Effector memory CD4-positive, alpha-beta T cell (primary cell): ENCODE data around the gene FBXL16.
"Not testable (repeated sequence)": the region's sequence is repeated elsewhere in the genome, so short reads cannot be mapped to it uniquely, and the experiment has no call there.

ENCODE experiments used
- DNase-seq, 3 donors: peaks; one replicate each; pipeline ENCODE4 v3.0.0-alpha.2; 2020
- H3K27ac ChIP-seq: 2 replicates; pipeline ENCODE4 v1.7.0; 2013; ENCODE audit warnings: mild to moderate bottlenecking, low read length, moderate library complexity; ENCODE audit not compliant: insufficient read depth, poor library complexity, severe bottlenecking
- H3K27me3 ChIP-seq: replicated peaks from 2 replicates; pipeline ENCODE4 v1.7.0; 2013; ENCODE audit warnings: mild to moderate bottlenecking, low read length; ENCODE audit not compliant: insufficient read depth, control insufficient read depth, poor library complexity, severe bottlenecking
- H3K36me3 ChIP-seq: 2 replicates; pipeline ENCODE4 v1.7.0; 2013; ENCODE audit warnings: mild to moderate bottlenecking, low read length, moderate library complexity; ENCODE audit not compliant: control insufficient read depth, insufficient read depth
- H3K4me1 ChIP-seq: 2 replicates; pipeline ENCODE4 v1.7.0; 2013; ENCODE audit warnings: low read length, mild to moderate bottlenecking; ENCODE audit not compliant: control insufficient read depth, insufficient read depth, poor library complexity, severe bottlenecking
- H3K4me3 ChIP-seq: 2 replicates; pipeline ENCODE4 v1.7.0; 2013; ENCODE audit warnings: low read length, low read depth, mild to moderate bottlenecking; ENCODE audit not compliant: insufficient read depth, poor library complexity, severe bottlenecking
- H3K9me3 ChIP-seq: 2 replicates; pipeline ENCODE4 v1.7.0; 2013; ENCODE audit warnings: mild to moderate bottlenecking, low read length, moderate library complexity; ENCODE audit not compliant: control insufficient read depth

Gene FBXL16

GRCh38 chr16:745739-746138 is 40.1 kb upstream of the FBXL16 start:
- DNase-seq = no peak
- no peaks in the 10 kb centered on the region for H3K27me3 ChIP-seq
- H3K4me3 ChIP-seq = no peak overlapping the region
- H3K36me3 ChIP-seq = no peaks in the 10 kb centered on the region
- H3K9me3 ChIP-seq = no peaks in the 10 kb centered on the region
- H3K4me1 ChIP-seq = no peaks in the 10 kb centered on the region
- no peak overlapping the region for H3K27ac ChIP-seq

DNA sequence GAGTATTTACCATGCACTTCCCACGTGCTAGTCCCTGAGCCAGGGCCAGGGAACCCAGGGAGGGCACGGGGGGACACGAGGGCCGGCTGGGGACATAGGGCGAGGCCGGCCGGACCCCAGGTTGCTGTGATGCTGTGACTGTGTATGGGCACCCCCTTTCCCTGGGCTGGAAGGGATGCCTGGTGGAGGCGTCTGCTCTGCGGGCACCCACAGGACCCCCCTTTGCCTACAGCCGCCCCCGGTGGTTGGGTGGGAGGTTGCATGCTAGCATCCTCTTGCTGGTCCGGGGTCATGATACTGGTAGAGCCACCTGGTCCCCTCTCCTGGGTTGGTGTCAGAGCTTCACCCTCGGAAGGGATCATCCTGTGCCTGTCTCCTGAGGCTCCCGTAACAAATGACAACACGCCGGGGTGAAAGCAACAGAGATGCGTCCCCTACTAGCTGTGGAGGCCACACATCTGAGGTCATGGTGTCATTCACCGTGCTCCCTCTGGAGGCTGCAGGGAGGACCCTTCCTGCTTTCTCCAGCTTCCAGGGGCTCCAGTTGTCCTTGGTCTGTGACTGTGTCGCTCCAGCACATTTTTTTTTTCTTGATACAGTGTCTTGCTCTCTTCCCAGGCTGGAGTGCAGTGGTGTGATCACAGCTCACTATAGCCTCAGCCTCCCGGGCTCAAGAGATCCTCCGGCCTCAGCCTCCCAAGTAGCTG is 38.3 kb upstream of the FBXL16 start:
- Histone ChIP-seq H3K27ac (no peak overlapping the region), H3K9me3 (no peaks in the 10 kb centered on the region), H3K27me3 (no peaks in the 10 kb centered on the region), H3K36me3 (no peaks in the 10 kb centered on the region), H3K4me3 (no peak overlapping the region), H3K4me1 (peaks cover 14% of the 10 kb centered on the region)
- no peak for DNase-seq

GRCh38 chr16:742894-743293 is 37.3 kb upstream of the FBXL16 start:
- not testable (repeated sequence) for H3K27ac ChIP-seq, H3K27me3 ChIP-seq, H3K4me3 ChIP-seq, H3K36me3 ChIP-seq, DNase-seq, H3K9me3 ChIP-seq
- peaks cover 14% of the 10 kb centered on the region for H3K4me1 ChIP-seq

DNA sequence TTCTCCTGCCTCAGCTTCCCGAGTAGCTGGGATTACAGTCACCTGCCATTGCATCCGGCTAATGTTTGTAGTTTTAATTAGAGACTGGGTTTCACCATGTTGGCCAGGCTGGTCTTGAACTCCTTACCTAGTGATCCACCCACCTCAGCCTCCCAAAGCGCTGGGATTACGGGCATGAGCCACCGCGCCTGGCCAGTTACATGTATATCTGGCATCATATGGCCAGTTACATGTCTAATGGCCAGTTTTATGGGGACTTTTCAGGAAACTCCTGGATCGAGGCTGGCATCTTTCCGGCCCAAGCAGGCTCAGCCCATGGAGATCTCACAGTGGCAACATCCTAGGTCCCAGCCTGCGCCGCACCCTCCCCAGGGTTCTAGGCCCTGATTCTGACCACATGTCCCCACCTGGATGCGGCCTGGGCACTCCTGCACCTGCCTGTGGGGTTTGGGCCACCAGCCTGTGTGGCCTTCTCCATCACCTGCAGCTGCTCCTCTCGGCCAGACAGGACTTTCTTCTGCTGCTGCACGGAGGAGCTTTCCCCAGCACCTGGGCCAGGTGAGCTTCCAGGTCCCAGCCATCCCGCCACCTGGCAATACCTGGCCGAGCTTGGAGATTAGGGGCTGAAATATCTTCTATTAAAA is 36.5 kb upstream of the FBXL16 start:
- Histone ChIP-seq H3K36me3 (peaks cover 5% of the 10 kb centered on the region), H3K4me1 (peaks cover 14% of the 10 kb centered on the region), H3K9me3 (no peaks in the 10 kb centered on the region), H3K4me3 (no peak overlapping the region), H3K27me3 (no peaks in the 10 kb centered on the region), H3K27ac (no peak overlapping the region)
- no peak for DNase-seq

GRCh38 chr16:740764-741505 is 35.3 kb upstream of the FBXL16 start, which contains the start of gene CIAO3:
TSS of gene CIAO3 (minus strand) at chr16:740997. CDS start at chr16:740985, 12 bp downstream.
- Histone ChIP-seq H3K4me1 (peaks cover 14% of the 10 kb centered on the region), H3K27ac (peak within 1 kb of the TSS; percentile 83), H3K36me3 (peaks cover 17% of the 10 kb centered on the region), H3K9me3 (no peaks in the 10 kb centered on the region), H3K4me3 (peak within 1 kb of the TSS; percentile 94), H3K27me3 (no peaks in the 10 kb centered on the region)
- DNase-seq = peak; percentile 82 to 92 (median 88)

DNA sequence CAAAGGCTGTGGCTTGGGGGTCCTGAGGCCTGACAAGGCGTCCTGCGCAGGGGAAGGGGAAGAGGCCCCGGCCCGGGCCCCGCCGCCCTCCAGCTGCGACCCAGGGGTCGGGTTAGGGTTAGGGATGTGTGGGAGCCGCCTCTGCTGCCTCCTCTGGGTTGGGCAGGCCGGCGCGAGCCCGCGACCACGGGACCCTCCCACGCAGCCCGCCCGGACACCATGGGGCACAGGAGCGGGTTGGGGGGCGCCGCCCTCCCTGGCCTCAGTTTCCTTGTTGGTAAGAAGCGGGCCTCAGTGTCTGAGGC is 34.8 kb upstream of the FBXL16 start:
- H3K4me1 ChIP-seq = peaks cover 14% of the 10 kb centered on the region
- H3K4me3 ChIP-seq = peak overlapping the region; percentile 94
- no peaks in the 10 kb centered on the region for H3K9me3 ChIP-seq
- no peaks in the 10 kb centered on the region for H3K27me3 ChIP-seq
- H3K36me3 ChIP-seq = peaks cover 22% of the 10 kb centered on the region
- DNase-seq = no peak
- peak overlapping the region; percentile 83 for H3K27ac ChIP-seq

GRCh38 chr16:739560-740458 is 34.2 kb upstream of the FBXL16 start:
- Histone ChIP-seq H3K4me1 (peaks cover 14% of the 10 kb centered on the region), H3K27ac (peak overlapping the region; percentile 83), H3K36me3 (peaks cover 24% of the 10 kb centered on the region), H3K4me3 (peak overlapping the region; percentile 94), H3K27me3 (no peaks in the 10 kb centered on the region), H3K9me3 (no peaks in the 10 kb centered on the region)
- DNase-seq = no peak

DNA sequence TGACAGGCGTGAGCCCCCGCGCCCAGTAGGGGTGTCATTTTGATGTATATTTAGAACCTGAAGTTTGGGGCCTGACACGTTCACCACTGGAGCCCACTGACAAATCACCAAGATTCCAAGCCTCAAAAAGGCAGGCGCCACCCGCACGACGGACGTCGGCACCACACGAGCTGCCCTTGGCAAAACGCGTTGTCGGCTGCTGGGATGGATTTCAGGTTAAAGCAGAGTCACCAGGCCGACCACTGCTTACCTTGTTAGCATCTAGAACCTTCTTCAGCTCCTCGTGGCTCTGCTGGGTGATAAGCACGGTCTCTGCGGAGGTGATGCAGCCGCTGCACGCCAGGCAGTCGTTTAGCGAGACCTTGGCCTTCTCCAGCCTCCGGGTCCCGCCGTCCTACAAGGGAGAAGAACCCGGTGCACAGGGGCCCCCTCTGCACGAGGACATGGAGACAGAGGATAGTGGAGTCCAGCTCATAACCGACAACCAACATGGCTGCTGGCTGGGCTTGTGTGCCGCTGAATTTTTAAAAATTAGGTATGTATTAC is 31.4 kb upstream of the FBXL16 start:
- no peaks in the 10 kb centered on the region for H3K9me3 ChIP-seq
- H3K36me3 ChIP-seq = peaks cover 44% of the 10 kb centered on the region
- no peak overlapping the region for H3K4me3 ChIP-seq
- peaks cover 14% of the 10 kb centered on the region for H3K4me1 ChIP-seq
- no peak for DNase-seq
- H3K27me3 ChIP-seq = no peaks in the 10 kb centered on the region
- H3K27ac ChIP-seq = no peak overlapping the region

GRCh38 chr16:735982-736453 is 30.4 kb upstream of the FBXL16 start:
- Histone ChIP-seq H3K36me3 (peaks cover 44% of the 10 kb centered on the region), H3K27me3 (no peaks in the 10 kb centered on the region), H3K4me3 (no peak overlapping the region), H3K27ac (no peak overlapping the region), H3K9me3 (no peaks in the 10 kb centered on the region), H3K4me1 (peaks cover 14% of the 10 kb centered on the region)
- no peak for DNase-seq
